GM19468 (cell line): Measurements from ENCODE around the gene SLC4A1AP.

Source experiments
- ATAC-seq: cut with Tn5 transposase; IDR thresholded peaks from one replicate; pipeline ENCODE4 v1.9.1; 2021; ENCODE audit warnings: mild to moderate bottlenecking, moderate library complexity, moderate number of reproducible peaks; ENCODE audit not compliant: unreplicated experiment; ENCODE audit errors: extremely low read depth

SLC4A1AP gene

DNA sequence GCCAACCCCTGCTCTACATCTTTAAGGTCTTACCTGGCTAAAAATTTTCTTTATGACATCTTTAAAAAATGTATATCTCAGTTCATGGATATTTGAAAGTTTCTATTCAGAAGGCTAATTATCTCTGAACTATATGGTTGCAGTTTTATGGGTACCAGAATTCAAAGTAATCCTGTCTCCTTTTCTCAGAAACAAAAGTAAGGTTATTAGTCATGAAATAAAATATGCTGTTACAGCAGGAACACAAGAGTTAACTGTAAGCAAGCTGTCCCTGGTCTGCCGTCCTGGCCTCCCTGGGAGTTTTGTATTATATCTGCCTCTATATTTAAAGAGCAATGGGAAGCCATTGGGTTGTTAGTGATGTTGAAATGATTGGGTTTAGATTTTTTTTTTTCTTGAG, 34.0 kb downstream of the SLC4A1AP start:
- ATAC-seq = no peak

DNA sequence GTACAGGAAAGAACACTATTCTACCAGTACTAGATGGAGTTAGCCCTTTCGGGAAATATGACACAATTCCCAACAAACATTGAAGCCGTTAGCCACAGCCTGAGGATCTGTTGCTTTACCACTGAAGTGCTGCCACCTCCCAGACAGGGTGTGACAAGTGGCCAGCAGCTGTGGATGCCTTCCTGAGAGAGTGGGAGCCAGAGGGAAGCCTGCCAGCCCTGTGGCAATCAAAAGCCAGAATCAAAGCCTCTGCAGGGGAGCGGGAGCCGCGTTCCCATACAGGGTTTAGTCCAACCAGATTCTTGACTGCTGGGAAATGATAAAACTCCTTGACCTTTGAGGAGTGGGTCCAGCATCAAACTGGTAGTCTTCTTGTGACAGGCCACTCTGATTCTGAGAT, 38.0 kb downstream of the SLC4A1AP start:
- ATAC-seq = no peak

DNA sequence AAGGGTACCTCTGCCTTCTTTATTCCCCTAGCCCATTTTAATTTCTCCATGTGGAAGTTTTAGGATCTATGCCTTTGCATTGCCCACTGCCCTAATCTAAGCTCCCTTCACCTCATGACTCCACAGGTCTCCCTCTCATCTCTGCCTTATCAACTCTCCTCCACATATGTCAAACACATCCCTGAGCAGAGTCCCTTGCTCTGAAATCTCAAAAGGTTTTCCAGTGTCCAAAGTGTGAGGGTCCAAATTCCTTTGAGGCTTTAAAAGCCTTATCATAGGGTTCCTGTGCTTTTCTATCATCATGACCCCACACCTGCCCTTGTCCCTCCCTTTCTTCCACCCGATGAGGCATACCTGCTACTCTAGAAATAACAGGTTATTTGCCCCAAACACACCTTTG, 38.6 kb downstream of the SLC4A1AP start:
- no peak for ATAC-seq

DNA sequence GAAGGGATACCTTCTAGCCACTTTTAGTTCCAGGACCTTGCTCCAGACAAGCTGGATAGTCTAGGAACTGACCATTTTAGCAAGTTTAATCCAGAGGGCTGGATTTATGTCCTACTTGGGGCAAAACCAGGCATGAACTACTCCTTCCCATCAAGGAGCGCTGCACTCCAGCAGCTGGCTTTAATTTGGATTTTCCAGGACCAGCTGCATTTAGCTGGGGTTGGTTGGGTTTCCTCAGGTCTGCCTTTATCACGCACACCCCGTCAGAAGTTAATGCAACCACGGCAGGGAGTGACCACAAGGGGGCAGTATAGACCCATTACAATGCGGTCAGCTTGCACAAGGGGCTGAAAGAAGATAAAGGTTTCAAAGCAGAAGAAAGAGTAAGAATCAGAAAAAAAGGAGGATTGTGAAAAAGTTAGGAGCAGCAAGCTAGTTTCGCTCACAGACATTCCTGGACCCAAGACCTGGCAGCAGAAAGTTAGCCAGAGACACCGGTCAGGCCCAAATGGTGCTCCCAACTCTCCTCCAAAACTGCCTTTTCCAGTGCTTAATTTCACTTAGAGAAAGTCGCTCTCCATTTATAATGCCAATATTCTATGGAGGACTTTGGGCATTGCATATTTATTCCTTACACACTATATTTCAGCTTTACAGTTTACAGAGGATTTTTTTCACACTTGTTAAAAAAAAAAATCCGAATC, 40.1 kb downstream of the SLC4A1AP start:
- ATAC-seq = no peak

DNA sequence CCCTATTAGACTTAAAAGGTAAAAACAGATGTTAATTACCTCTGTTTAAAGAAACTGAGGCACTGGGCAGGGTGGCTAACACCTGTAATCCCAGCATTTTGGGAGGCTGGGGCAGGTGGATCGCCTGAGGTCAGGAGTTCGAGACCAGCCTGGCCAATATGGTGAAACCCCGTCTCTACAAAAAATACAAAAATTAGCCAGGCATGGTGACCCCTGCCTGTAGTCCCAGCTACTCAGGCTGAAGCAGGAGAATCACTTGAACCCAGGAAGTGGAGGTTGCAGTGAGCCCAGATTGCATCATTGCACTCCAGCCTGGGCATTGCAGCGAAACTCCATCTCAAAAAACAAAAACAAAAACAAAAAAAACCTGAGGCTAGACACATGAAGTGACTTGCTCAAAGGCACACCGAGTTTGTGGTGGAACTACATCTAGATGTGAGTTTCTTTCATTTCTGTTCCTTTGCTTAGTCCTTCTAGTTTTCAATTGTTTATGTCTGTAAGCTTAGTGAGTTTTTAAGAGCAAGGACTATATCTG, 40.7 kb downstream of the SLC4A1AP start:
- ATAC-seq = no peak

DNA sequence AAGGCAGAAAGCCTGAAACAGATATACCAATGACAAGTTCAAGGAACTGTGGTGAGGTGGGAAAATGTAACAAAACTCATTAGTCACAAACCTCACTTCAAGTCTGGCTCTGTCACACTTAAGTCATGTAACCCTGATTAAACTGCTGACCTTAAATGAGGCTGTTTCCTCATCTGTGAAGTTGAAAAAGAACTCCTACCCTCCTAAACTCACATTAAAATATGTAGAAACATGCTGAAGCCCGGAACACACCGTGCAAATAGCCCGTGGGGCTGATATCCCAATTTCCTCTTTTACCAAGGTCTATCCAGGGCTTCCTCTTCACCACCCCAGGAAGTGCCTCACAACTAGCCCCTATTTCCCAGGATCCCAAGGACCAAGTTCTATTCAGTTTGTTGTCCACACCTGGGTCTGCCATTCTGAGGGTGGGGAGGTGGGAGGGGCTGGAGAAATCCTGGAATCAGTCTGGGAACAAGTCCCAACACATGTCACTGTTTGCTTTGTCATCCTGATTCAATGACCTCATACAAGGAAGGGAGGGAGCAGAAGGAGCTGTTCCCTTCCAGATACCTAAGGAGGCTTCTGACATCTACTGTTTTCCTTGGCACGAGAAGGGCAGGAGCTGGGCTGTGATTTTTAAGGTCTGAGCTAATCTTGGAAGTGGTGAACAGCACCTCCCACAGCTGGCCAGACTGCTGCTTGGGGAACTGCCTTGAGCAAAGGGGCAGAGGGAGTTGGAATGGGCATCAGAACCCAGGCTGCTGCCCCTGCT, 42.3 kb downstream of the SLC4A1AP start:
- ATAC-seq = no peak

DNA sequence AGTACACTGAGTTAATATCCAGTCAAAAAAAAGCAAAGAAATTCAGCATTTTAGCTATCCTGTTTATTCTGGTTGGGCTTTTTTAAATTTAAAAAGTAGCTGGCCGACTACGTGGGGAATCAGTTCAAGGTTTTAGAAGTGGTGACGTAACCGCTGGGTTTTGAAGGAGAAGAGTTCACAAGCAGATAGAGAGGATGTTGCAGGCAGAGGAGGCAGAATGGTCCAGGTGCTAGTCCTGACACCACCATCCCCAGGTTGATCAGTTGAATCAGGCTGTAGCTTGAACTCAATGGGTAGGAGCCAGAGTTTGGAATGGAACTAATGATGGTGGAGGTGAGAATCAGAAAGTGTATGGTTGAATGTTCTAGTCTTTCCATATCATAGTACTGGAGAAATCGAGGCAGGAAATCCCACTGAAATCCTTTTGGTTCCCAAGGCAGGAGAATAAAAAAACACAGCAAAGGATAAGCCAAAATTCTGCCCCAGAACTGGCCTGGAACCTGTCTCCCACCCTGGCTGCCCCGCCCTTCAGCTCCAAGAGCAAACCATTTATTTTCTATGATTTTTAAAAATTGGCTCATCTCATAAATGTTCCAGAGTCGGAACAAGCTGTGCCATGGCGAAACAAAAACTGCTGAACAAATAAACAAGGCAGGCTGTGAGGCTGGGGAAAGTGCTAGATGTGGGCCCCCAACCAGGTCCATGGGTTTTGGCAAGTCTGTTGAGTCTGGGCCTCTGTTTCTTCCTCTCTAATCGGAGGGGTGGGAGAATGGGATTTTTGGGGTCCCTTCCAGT, 44.0 kb downstream of the SLC4A1AP start:
- ATAC-seq = no peak

DNA sequence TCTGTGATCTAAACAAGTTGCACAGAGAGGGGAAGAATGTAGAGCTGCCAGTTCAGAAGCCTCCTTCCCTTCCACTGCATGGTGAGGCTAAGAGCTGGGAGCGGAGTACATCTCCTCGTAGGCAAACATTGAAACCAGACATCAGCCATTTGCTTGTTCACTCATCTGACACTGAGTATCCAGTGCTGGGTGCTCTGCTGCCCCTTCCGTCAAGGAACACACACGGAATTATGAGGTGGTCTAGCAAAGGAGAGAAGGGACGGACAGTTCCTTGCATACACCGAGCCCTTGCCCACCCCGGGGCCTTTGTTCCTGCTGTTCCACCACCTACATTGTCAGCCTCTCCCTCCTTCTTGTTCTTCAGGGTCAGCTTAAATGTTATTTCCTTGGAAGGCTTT, 44.6 kb downstream of the SLC4A1AP start:
- no peak for ATAC-seq

DNA sequence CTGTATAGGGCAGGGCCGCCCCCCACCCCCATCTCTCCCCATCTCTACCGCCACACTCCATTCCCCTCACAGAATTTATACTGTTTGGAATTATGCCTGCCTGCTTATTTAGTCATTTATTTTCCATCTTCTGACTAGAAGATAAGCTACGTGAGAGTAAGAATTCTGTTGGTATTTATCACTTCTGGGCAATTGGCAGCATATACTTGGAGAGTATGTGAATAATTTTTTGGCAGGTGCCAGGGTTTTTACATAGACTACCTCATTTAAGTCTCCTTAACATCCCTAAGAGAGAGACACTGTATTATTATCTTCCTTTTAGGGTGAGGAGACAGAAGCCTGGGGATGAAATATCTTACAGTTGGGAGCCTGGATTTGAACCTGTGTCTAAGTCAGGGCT, 45.0 kb downstream of the SLC4A1AP start:
- ATAC-seq = no peak

DNA sequence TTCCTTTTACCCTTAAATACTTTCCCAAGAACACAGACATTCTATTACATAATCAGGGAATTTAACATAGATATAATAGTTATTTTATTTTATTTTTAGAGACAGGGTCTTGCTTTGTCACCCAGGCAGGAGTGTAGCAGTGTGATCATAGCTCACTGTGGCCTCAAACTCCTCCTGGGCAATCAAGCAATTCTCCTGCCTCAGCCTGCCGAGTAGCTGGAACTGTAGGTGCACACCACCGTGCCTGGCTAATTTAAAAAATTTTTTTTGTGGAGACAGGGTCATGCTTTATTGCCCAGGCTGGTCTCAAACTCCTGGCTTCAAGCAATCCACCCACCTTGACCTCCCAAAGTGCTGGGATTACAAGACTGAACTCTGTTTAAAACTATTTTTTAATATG, 45.6 kb downstream of the SLC4A1AP start:
- no peak for ATAC-seq

DNA sequence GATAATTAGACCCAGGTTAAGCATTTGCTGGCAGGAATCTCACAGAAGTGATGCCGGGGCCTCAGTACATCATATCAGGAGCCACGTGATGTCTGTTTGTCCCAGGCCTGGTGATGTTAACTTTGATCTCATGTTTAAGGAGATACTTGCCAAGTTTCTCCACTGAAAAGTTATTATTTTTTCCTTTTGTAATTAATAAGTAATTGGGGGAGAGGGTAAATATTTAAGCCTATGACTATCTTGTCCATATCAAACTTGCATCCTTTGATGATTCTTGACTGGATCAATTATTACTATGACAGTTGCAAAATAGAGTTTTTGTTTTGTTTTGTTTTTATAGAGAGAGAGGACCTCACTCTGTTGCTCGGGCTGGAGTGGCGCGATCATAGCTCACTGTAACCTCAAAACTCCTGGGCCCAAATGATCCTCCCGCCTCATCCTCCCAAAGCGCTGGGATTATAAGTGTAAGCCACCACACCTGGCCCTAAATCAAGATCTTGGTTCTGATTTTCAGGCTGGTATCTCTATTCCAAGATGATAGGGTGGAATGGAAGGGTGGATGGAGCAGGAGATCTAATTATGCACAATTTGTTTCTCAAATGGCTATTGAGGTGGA, 46.4 kb downstream of the SLC4A1AP start:
- no peak for ATAC-seq

DNA sequence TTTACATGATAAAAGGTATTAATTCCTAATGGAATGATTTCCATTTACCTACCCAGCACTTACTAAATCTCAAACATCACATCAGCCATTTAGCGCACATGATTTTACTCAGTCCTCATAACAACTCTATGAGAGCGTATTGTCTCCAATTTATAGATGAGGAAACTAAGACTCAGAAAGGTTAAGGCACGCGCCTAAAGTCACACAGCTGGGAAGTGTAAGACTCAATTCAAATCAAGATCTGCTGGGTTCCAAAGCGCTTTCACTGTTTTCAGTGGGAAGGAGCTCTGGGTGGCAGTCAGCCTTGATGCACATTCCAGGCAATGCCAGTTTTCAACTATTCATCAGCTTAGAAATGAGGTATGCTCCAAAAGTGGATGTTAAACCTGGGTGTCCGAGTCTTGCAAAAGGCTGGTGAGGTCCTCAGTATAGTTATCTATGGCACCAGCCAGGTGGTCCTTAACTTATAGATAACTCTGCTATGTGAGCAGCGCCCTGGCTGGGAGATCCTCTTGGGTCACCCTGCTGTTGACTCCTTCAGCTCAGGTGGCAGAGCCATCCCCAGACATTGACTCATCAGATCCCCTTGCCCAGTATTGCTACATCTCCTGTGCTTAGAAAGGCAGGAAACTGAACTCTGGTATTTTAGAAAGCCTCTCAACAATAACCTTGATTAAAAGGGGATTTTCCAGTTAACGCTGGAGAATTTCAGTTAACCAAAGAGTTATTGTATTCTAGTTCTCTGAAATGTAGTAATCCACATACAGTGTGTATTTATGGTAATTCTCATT, 47.1 kb downstream of the SLC4A1AP start:
- ATAC-seq = no peak

DNA sequence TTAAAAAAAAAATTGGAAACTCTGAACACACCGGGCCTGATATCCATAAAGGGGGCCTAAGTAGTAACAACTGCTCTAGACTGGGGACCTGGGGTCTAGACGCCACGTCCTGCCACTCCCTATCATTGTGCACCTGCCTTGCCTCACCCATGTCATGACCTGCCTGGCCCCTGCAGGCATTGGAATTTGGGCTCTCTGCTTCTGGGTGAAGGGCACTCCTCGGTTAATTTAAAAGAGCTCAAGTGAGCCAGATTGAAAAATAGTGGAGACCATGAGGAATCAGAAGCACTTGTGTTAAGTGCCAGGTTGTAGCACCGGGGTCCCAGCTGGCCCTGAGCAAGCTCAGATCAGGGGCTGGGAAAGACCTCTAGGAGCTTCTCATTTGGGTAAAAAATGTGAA, 48.1 kb downstream of the SLC4A1AP start:
- no peak for ATAC-seq

DNA sequence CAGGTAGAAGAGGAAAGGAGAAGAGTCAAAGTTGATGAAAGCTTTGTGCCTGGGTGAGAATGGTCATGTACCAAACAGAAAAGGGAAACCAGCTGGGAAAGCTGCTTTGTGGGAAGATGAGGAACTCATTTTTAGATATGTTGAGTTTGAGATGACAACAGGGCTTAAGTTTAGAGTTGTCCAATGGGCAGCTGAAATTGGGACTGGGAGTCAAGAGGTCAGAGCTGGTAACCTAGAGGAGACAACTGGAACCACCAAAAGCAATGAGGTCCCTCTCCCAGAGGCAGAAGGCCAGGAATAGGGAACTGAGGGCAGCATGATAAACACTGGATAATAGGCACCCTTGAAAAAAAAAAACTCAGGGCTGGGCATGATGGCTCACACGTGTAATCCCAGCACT, 48.8 kb downstream of the SLC4A1AP start:
- no peak for ATAC-seq

DNA sequence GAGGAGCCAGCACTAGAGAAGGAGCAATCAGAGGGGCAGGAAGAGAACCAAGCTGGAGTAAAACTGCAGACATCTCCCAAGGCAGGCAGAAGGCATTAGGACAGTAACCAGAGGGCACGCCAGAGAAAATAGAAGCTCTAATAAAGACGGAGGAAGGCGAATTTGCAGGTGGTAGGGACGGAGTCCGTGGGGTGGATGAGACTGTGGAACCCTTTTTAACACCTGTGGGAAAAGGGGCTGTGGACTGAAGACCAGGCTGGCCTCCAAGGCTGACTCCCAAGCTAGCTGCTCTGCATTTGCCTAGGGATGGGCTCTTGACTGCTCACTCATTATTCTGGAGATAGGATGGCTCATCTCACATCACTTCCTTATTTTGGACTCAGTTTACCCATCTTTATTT, 49.5 kb downstream of the SLC4A1AP start:
- ATAC-seq = no peak

DNA sequence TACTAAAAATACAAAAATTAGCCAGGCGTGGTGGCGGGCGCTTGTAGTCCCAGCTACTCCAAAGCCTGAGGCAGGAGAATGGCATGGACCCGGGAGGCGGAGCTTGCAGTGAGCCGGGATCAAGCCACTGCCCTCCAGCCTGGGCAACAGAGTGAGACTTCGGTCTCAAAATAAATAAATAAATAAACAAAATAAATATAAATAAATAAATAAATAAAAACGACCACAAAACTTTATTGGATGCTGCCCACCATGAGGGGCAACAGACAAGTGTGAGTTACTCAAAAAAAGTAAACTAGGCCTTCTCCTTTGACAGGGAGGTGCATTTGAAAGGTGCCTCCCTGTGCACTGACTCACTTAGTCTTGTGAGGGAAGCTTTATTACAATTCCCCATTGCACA, 50.4 kb downstream of the SLC4A1AP start:
- no peak for ATAC-seq

DNA sequence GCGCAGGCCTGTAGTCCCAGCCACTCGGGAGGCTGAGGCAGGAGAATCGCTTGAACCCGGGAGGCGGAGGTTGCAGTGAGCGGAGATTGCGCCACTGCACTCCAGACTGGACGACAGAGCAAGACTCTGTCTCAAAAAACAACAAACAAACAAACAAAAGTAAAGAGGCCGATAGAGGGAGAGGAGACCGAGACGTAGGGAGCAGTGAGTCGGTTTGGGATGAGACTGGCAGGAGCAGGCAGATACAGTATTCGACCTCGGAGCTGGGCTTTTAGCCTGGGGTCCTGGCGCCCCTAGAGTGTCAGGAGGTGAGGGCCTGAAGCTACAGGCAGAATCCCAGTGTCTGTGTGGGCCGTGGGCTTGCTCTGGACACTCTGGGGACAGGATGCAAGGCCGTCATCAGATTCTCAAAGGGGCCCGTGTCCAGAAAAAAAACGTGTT, 51.2 kb downstream of the SLC4A1AP start:
- no peak for ATAC-seq

DNA sequence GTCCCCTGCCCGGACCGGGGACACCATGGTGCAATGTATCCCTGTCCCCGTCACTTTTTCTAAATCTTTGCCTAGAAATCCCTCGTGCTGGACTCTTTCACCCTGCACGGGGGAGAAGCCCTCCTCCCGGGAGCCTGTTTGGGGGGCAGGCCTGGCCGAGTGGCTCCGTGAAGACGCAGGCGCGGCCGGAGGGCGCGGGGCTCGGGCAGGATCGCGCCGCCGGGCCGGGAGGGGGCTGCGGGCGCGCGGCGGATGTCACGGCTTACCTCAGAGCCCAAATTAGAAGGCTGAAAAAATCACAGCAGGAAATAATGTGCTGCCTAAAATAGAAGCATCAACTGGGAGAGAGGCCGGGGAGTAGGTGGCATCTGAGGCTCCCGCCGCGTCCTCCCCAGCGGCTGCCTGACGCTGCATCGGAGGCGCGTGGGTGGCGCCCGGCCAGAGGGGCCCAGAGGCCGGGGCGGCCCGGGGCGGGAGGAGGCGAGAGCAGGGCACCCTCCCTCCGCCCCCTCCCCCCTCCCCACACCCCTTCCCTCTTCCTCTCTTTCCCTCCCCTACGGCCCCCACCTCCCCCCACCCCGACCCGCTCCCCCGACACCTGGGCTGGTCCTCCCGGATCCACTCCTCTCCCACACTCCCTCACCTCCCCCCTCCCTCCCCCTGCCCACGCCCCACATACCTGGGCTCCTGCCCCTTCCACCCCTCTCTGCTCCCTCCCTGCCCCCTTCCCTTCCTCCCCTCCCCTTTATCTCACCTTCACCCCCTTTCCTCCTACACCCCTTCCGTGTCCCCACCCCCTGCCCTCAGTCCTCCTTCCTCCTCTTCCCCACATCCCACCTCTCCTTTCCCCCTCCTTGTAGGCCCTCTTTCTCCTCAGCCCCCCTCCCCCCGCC, 51.9 kb downstream of the SLC4A1AP start:
- no peak for ATAC-seq
